Activated CD4-positive, alpha-beta T cell treated with anti-CD3 and anti-CD28 coated beads, Interleukin-2, amount 50 U/mL, for 1 hour (primary cell): ENCODE results near the gene NUP153.
A peak's percentile ranks its signal among the peaks of the same experiment; 100 is the strongest.
"Not testable (repeated sequence)": the region's sequence is repeated elsewhere in the genome, so short reads cannot be mapped to it uniquely, and the experiment has no call there.

Experiments
- DNase-seq: peaks from one replicate; pipeline ENCODE4 v3.0.0-alpha.2; 2020

NUP153 gene

GRCh38 chr6:17599877-17600526 is 106.7 kb downstream of the NUP153 start, which contains the start of gene FAM8A1:
TSS of gene FAM8A1 (plus strand) at chr6:17600302. CDS start at chr6:17600410, 108 bp downstream.
- DNase-seq, result peak; percentile 97

GRCh38 chr6:17596085-17596484 is 110.6 kb downstream of the NUP153 start:
- DNase-seq, result no peak

GRCh38 chr6:17593246-17593645 is 113.5 kb downstream of the NUP153 start:
- DNase-seq, result no peak

DNA sequence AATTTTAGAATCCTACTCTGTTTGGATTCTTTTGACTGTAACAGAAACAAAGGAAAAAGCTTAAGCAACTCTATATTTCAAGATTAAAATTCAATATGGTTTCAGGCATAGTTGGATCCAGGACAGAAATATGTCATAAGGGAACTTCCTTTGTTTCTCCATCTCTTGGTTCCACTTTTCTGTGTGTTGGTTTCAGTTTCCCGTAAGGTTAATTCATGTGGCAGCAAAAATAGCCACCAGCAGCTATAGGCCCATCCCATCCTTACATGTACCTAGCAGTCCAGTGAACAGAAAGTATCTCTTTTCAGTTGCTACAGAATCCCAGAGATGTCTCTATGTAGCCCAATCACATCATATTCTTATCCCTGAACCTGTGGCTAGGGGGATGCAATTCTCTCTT is 115.4 kb downstream of the NUP153 start:
- DNase-seq, result no peak

DNA sequence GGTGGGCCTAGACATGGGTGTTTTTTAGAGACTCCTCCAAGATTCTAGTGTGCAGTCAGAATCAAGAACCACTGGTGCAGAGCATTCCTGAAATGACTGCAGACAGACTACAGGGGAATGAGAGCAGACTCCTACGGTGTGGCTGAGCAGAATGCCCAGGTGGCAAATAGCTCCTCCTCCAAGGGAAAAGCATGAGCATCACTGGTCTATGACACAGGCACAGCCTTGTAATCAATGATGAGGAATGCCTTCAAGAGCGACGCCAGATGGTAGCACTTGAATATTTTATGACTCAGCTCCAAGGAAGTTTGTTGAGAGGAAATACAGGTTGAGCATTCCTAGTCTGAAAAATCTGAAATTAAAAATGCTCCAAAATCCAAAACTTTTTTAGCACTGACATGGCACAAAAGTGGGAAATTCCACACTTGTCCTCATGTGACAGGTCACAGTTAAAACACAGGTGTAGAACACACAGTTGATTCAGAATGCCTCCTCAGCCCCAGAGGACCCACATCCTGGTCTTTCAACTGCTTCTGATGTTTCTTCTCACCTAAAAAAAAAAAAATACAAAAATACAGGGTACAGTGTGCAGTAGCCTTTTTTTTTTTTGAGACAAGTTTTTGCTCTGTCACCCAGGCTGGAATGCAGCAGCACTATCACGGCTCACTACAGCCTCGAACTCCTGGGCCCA is 117.2 kb downstream of the NUP153 start:
- DNase-seq, result no peak

DNA sequence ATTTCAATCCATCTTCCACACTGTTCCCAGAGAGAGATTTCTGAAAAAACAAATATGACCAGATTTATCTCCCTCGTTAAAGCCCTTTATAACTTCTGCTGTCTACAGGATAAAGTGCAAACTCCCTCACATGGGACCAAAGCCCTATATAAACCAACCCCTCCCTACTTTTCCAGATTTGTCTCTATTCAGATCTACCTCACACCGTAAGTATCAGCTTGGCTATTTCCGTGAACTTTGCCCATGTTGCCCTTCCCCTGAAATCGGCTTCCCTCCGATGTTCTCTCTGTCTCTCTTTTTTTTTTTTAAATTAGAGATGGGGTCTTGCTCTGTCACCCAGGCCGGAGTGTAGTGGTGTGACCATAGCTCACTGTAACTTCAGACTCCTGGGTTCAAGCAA is 118.7 kb downstream of the NUP153 start:
- no peak for DNase-seq

- DNase-seq, result not testable (repeated sequence)
Measured at GRCh38 chr6:17586623-17587022, 120.1 kb downstream of the NUP153 start.

GRCh38 chr6:17585766-17586490 is 120.8 kb downstream of the NUP153 start:
- DNase-seq, result no peak

- DNase-seq, result no peak
Measured at GRCh38 chr6:17584241-17584803, 122.4 kb downstream of the NUP153 start.

GRCh38 chr6:17583811-17584210 is 122.9 kb downstream of the NUP153 start:
- DNase-seq, result no peak

DNA sequence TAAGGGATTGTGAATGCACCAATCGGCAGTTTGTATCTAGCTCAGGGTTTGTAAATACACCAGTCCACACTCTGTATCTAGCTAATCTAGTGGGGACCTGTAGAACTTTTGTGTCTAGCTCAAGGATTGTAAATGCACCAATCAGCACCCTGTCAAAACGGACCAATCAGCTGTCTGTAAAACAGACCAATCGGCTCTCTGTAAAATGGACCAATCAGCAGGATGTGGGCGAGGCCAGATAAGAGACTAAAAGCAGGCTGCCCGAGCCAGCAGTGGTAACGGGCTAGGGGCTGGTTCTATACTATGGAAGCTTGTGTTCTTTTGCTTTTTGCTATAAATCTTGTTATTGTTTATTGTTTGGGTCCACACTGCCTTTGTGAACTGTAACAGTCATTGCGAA is 125.4 kb downstream of the NUP153 start:
- not testable (repeated sequence) for DNase-seq

DNA sequence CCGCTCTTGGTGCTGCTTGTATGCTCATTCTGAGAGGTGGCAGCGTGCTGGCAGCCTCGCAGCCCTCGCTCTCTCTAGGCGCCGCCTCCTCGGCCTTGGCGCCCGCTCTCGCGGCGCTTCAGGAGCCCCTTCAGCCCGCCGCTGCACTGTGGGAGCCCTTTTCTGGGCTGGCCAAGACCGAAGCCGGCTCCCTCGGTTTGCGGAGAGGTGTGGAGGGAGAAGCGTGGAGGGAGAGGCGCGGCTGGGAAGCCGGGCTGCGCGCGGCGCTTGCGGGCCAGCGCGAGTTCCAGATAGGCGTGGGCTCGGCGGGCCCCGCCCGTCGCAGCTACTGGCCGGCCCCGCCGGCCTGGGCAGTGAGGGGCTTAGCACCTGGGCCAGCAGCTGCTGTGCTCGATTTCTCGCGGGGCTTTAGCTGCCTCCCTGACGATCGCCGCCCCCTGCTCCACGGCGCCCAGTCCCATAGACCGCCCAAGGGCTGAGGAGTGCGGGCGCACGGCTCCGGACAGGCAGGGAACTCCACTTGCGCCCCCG is 126.1 kb downstream of the NUP153 start:
- no peak for DNase-seq

DNA sequence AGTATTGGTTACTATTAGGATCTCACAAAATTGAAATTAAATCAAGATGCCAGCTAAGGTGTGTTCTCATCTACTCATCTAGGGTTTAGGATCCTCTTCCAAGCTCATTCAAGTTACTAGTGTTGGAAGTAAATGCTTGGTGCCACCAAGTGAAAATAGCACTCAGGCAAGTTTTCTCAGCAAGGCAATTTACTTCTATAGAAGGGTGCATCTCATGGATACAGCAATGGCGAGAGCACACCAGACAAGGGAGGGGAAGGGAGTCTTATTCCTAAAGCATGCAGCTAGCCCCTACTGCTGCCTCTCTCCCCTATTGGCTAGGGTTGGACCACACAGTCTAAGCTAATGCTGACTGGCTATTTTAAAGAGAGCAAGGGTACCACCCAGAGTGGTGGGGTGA is 129.7 kb downstream of the NUP153 start:
- no peak for DNase-seq

- DNase-seq, result no peak
Measured at GRCh38 chr6:17574866-17575560, 131.7 kb downstream of the NUP153 start.

DNA sequence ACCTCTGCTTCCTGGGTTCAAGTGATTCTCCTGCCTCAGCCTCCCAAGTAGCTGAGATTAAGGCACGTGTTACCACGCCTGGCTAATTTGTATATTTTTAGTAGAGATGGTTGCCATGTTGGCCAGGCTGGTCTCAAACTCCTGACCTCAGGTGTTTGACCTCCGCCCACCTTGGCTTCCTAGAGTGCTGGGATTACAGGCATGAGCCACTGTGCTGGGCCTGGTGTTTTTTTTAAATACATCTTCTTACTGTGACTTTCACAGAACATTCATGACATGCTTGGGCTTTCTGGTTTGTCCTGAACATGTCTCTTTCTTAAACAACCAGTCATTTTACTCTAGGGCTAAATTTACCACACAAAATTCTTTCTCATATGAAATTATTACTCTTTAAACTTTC is 141.3 kb downstream of the NUP153 start:
- DNase-seq, result no peak
